HG02840 (cell line): Measurements from ENCODE around the gene ASXL1.

Source experiments
- ATAC-seq: cut with Tn5 transposase; IDR thresholded peaks from one replicate; pipeline ENCODE4 v1.9.1; 2021; ENCODE audit warnings: mild to moderate bottlenecking, moderate library complexity, moderate number of reproducible peaks; ENCODE audit not compliant: unreplicated experiment, low FRiP score

Gene ASXL1

GRCh38 chr20:32450484-32451061 is 92.4 kb downstream of the ASXL1 start:
- no peak for ATAC-seq

DNA sequence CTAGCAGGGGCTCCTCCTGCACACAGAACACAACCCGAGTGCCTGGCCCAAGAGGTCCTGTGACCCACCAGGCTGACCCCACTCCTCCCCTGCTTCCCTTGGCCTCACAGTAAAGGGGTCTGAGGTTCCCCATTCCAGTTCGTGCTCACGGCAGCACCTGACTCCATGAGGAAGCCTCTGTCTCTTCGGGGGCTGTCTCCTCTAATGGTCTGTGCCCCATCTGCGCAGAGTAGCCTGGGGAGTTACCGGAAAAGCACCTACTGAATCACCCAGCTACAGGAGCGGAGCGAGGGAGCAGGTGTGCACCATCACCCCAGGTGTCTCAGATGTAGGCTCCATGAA is 93.2 kb downstream of the ASXL1 start:
- no peak for ATAC-seq

DNA sequence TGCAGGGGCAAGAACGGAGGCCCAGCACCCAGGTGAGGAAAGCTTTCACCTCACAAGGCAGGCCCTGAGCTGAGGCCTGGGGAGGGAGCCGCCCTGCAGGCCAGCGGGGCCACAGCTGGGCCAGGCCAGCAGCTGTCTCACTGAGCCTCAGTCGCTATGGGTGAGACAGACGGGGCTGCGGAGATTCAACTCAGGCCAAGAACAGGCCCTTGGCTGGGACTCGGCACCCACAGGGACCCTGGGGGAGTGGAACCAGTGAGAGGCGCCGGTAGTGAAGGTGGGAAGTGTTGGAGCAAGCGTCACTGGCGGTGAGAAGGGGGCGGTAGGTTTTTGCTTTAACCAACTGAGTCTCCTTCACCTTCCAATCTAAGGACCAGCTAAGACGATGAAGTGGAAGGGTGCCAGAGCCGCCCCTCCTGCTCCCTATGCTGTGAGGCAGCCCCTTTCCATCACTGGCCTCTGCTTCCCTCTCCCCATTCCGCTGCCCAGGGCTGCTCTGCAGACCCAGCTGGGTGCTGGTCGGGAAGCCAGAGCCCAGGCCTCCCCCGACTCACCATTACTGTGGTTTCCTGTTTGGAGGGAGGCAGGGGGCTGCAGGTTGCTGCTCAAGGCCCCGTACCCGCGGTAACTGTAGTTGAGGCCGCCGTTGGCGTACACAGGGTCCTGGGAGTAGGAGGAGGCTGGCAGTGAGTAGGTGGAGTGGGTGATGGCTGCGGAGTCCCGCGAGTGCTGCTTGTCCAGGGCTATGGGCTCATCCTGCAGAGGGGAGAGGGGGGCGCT is 93.7 kb downstream of the ASXL1 start:
- no peak for ATAC-seq

- ATAC-seq, result no peak
Measured at GRCh38 chr20:32452776-32453466, 94.8 kb downstream of the ASXL1 start.

GRCh38 chr20:32453467-32454163 is 95.5 kb downstream of the ASXL1 start:
- no peak for ATAC-seq

DNA sequence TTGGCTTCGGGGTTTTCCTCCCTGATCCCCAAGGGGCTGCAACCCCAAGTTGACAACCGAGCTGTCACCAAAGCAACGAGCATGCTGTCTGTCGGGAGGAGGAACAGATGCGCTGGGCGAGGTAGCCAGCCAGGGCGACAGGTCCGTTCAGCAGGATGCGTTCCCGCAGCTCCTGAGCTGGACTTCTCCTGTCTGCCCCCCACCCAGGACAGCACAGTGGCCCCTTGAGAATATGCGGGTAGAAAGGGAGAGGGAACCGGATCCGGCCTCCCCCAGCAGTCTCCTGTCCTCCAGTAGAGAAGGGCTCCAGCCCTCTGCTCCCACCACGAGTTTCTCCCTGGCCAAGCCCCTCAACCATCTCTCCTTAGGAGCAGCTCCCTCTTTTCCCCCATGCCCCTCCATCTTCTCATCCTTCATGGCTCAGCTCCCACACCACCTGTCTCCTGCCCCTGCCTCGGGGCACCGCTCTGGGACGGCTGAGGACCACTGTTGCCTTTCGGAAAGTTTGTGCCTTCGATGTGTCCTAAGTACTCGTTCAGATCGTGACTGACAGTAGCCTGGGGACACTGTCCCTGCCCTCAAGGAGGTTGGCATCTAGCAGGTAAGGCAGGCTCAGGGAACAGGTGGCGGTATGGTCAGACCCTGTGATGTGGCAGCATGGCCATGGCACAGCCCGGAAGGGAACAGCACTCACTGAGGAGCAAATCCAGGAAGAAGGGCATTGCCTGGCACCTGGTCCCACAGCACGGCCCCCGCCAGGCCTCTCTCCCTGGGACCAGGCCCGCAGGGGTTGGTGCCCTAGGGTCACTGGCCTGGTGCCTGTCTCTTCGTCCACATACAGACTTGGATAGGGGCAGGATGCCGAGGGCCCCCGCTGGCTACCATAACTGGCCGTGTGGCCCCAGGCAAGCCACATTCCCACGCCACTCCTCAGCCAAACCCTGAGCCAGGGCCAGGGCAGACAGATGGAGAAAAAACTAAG is 96.3 kb downstream of the ASXL1 start:
- no peak for ATAC-seq

GRCh38 chr20:32455171-32455900 is 97.2 kb downstream of the ASXL1 start:
- no peak for ATAC-seq

DNA sequence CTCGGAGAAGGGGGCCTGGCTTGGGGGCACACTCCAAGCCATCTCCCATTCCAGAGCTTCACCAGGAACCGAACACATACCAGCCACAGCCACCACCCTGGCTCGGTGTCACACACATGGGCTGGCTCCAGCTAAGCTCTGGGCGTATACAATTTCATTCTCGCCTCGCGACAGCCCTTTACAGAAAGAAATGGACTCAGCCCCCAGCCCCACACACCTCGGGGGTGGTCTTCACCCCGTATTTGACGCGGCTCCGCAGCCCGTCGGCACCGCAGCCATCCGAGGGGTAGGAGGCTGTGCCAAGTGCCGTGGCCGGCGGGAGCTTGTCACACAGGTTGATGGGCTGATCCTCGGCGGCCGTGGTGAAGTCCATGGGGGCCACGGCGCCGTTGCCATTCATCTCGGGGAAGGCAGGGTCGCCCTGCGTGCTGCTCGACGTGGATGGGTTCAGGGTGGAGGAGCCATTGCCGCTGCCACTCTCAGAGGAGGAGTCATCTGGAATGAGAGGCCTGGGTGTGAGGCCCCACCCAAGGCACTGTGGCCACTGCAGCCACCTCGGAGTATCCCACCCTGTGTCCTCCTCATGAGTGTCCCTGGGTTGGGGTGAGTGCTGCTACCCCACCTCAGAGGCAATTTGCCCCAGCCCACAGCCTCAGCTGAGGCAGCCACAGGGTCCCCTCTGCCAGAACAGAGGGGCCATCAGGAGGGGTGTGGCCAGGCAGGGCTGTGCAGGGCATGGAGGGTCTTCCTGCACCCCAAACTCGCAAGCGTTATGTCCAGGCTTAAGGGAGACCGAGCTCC is 98.0 kb downstream of the ASXL1 start:
- no peak for ATAC-seq

DNA sequence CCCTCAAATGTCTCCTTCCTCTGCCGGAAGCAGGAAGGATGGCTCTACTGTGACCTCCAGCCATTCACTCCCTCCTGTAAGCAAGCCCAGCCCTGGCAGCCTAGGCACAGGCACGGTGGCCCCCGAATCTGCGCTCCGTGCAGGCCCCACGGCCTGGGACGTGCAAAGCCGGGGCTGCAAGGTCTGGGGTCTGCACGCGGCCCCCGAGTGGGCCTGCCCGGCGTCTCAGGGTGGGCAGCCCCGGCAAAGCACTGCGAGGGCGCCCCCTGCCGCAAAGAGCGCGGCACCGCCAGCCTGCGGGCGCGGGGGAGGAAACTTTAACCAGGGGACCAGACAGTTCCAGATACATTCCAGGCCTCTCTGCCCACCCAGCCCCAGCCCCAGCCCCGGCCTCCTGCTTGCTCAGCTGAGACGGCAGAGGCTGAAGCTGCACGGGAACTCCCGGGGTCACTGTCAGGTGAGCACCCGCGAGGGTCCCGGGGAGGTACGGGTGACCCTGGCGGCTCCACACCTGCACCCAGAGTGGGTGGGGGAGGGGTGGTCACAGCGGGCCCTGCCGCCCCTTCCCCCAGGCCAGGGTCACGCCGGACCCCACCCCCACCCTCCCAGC is 98.8 kb downstream of the ASXL1 start:
- ATAC-seq, result no peak

DNA sequence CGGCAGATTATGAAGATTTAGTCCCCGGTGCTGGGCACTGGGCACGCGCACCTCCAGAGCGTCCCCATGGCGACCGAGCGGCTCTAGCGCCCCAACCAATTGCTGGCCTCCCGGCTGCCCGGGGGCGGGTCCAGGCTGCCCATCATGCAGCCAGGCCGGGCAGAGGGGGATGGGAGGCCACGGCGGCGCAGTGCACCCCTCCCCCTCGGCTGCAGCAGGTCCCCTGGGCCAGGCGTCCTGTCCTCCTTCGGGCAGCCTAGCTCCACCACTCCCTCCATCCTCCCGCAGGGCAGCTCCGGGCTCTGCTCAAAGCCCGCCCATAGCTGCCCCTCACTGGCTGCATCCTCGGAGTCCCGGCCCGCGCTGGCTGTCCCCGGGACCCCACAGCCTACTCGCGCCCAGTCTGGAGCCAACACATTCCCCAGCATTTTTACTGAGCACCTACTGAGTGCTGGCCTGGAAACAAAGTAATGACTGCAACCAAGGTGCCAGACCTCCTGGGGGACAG is 99.4 kb downstream of the ASXL1 start:
- no peak for ATAC-seq

DNA sequence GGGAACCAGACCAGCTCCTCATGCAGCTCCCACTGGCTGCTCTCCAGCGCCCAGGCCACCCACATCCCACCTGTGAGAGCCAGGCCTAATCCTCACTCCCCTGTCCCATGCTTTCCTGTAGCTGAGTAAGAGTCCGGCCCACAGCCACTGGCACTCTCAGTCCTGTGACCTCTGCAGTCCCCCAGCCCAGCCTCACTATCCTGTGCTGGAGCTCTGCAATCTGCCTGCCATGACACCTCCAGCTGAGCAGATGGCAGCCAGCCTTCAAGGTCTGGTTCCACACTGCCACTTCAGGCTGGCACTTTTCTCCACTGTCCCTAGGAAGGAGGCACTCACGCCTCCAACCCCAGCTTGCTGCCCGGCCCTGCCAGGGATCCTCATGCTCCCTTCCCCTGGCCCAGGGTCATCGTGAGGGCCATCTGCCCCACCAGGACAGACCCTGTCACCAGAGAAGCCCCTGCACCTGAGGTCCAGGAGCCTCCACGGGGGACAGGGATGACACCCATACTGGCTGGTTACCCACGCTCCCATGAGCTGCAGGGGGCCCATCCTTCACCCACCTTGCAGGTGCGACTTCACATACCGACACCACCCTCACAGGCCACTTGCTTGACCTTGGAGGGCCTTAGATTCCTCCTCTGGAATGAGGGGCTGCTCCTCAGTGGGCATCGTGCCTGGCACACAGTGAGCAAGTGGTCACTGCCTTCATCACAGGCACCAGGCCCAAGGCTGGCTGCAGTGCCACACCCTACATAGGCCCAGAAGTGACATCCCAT is 100.1 kb downstream of the ASXL1 start:
- no peak for ATAC-seq

- ATAC-seq, result no peak
Measured at GRCh38 chr20:32458837-32459220, 100.7 kb downstream of the ASXL1 start.

DNA sequence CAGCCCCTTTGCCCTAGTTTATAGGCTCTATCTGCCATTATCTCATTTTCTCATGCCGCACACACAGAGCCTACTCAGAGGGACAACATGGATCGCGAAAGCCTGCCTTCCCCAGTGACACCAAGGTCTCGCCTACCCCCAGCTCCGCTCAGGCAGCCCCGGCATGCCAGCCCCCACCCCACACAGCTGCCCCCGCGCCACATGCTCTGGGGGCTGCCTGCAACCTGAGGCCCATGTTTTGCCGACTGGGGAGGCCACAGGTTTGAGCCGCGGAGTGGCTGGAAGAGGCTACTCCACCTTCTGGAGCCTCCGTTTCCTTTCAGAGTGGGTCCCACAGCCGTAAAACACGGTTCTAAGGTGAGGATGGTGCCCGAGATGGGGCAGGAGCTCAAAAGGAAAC is 102.1 kb downstream of the ASXL1 start:
- ATAC-seq, result no peak

GRCh38 chr20:32460683-32461320 is 102.7 kb downstream of the ASXL1 start:
- ATAC-seq, result no peak

- no peak for ATAC-seq
Measured at GRCh38 chr20:32461836-32462600, 103.9 kb downstream of the ASXL1 start.
